GM23338 (cell line): Measurements from ENCODE around the gene ARHGAP1. TPM values are rescaled to one million over a fixed set of nuclear protein-coding genes. Genes with fewer than 3 reads are reported as not detected.

Experiments used
- ATAC-seq: fragments of 200-7000 bp; cut with Tn5 transposase; 3 replicates; pipeline ENCODE4 v1.9.1; 2020
- DNase-seq: peaks from one replicate; pipeline ENCODE4 v3.0.0-alpha.2; 2015; ENCODE audit warnings: low spot score
- H2AFZ ChIP-seq: fragments of 200-600 bp; sonication (generic); 2 replicates; pipeline ENCODE4 v1.8.0; 2016; ENCODE audit warnings: antibody characterized with exemption, mild to moderate bottlenecking, moderate library complexity
- H3F3A ChIP-seq: fragments of 200-600 bp; sonication (generic); replicated peaks from 2 replicates; pipeline ENCODE4 v1.8.0; 2017; ENCODE audit warnings: antibody characterized with exemption, mixed run types, low read depth
- H3K27ac ChIP-seq: fragments of 200-600 bp; sonication (generic); 2 replicates; pipeline ENCODE4 v1.6.1; 2016; ENCODE audit warnings: low read depth
- H3K27me3 ChIP-seq: fragments of 200-600 bp; sonication (generic); 2 replicates; pipeline ENCODE4 v1.8.0; 2016; ENCODE audit warnings: mild to moderate bottlenecking, mixed run types, moderate library complexity; ENCODE audit not compliant: insufficient read depth
- H3K36me3 ChIP-seq: fragments of 200-600 bp; sonication (generic); 2 replicates; pipeline ENCODE4 v1.8.0; 2016; ENCODE audit warnings: mild to moderate bottlenecking; ENCODE audit not compliant: insufficient read depth
- H3K4me1 ChIP-seq: fragments of 200-600 bp; sonication (generic); 2 replicates; pipeline ENCODE4 v1.8.0; 2016; ENCODE audit warnings: mild to moderate bottlenecking, moderate library complexity; ENCODE audit not compliant: insufficient read depth
- H3K4me2 ChIP-seq: fragments of 200-600 bp; sonication (generic); 2 replicates; pipeline ENCODE4 v1.7.1; 2017; ENCODE audit warnings: mixed run types
- H3K4me3 ChIP-seq: fragments of 200-600 bp; sonication (generic); 2 replicates; pipeline ENCODE4 v1.6.1; 2016; ENCODE audit warnings: mixed run types
- H3K79me2 ChIP-seq: fragments of 200-600 bp; sonication (generic); replicated peaks from 2 replicates; pipeline ENCODE4 v1.8.0; 2017; ENCODE audit warnings: mild to moderate bottlenecking; ENCODE audit not compliant: insufficient read depth
- H3K9me2 ChIP-seq: fragments of 200-600 bp; sonication (generic); 2 replicates; pipeline ENCODE4 v1.8.0; 2017; ENCODE audit not compliant: insufficient read depth
- H4K20me1 ChIP-seq: fragments of 200-600 bp; sonication (generic); replicated peaks from 2 replicates; pipeline ENCODE4 v1.8.0; 2017; ENCODE audit warnings: mild to moderate bottlenecking; ENCODE audit not compliant: insufficient read depth
- H3K27ac Mint-ChIP-seq: 2 replicates; pipeline ENCODE4 v1.8.0; 2020; ENCODE audit warnings: inconsistent platforms, mild to moderate bottlenecking, moderate library complexity, mixed read lengths
- H3K27me3 Mint-ChIP-seq: 3 replicates; pipeline ENCODE4 v1.8.0; 2022; ENCODE audit warnings: low read depth, mild to moderate bottlenecking, moderate library complexity, mixed read lengths, inconsistent platforms; ENCODE audit not compliant: insufficient read depth, poor library complexity
- H3K36me3 Mint-ChIP-seq: 3 replicates; pipeline ENCODE4 v1.8.0; 2021; ENCODE audit warnings: low read depth, mild to moderate bottlenecking, inconsistent platforms, moderate library complexity, mixed read lengths
- H3K4me1 Mint-ChIP-seq: 3 replicates; pipeline ENCODE4 v1.8.0; 2020; ENCODE audit warnings: mild to moderate bottlenecking, inconsistent platforms, mixed read lengths
- H3K4me3 Mint-ChIP-seq: 3 replicates; pipeline ENCODE4 v1.8.0; 2021; ENCODE audit warnings: moderate library complexity, mild to moderate bottlenecking, inconsistent platforms, mixed read lengths
- H3K9me3 Mint-ChIP-seq: 3 replicates; pipeline ENCODE4 v1.8.0; 2020; ENCODE audit warnings: moderate library complexity, mild to moderate bottlenecking, inconsistent platforms, mixed read lengths
- CREB1 ChIP-seq: fragments of 250-450 bp; sonication (Bioruptor Pico); IDR thresholded peaks from 2 replicates; pipeline ENCODE4 v1.5.0; 2020; ENCODE audit warnings: low read depth, mild to moderate bottlenecking, moderate library complexity
- ETS1 ChIP-seq: IDR thresholded peaks from 2 replicates; pipeline ENCODE4 v1.6.1; 2016; ENCODE audit warnings: antibody characterized with exemption
- EZH2 ChIP-seq: fragments of 200-600 bp; sonication (generic); IDR thresholded peaks from one replicate; pipeline ENCODE4 v1.8.0; 2017; ENCODE audit warnings: antibody characterized with exemption, mild to moderate bottlenecking, low read depth; ENCODE audit not compliant: unreplicated experiment
- JUNB ChIP-seq: IDR thresholded peaks from one replicate; pipeline ENCODE4 v1.6.1; 2016; ENCODE audit warnings: antibody characterized with exemption; ENCODE audit not compliant: unreplicated experiment
- NANOG ChIP-seq: IDR thresholded peaks from 2 replicates; pipeline ENCODE4 v1.6.1; 2016; ENCODE audit warnings: antibody characterized with exemption, borderline replicate concordance
- POLR2AphosphoS5 ChIP-seq: IDR thresholded peaks from 2 replicates; pipeline ENCODE4 v1.6.1; 2016; ENCODE audit warnings: antibody characterized with exemption, low read depth
- STAT1 ChIP-seq: IDR thresholded peaks from one replicate; pipeline ENCODE4 v1.6.1; 2016; ENCODE audit warnings: antibody characterized with exemption; ENCODE audit not compliant: unreplicated experiment
- ZNF114 ChIP-seq: fragments of 250-450 bp; sonication (Bioruptor Pico); IDR thresholded peaks from 2 replicates; pipeline ENCODE4 v1.5.0; 2020; ENCODE audit warnings: mild to moderate bottlenecking, moderate library complexity
- ZNF331 ChIP-seq: fragments of 250-450 bp; sonication (Bioruptor Pico); IDR thresholded peaks from 2 replicates; pipeline ENCODE4 v1.5.0; 2020; ENCODE audit warnings: low read depth, mild to moderate bottlenecking, moderate library complexity
- polyA plus RNA-seq: library from polyadenylated mRNA; unstranded; fragments of >200 nt; fragmentation: Nextera tagmentation; extraction: Ambion mirVana; gene quantifications from 2 replicates; pipeline ENCODE4 v1.2.1, GENCODE V29; 2016
- total RNA-seq: library from RNA; depleted of rRNA; stranded (reverse); fragments of >200 nt; shearing (Covaris generic); gene quantifications from 2 replicates; pipeline ENCODE4 v1.2.3, GENCODE V29; 2014
- TF ChIP-seq, protein P1 (sequence below), 2 experiments: fragments of 200-600 bp in 1 of 2; sonication (generic) in 1 of 2; conservative IDR thresholded peaks; 2 replicates each; pipeline versions ENCODE4 v1.5.1 to v1.6.1; 2016 to 2017; ENCODE audit warnings: antibody characterized with exemption in 2 of 2, low read depth in 2 of 2, mild to moderate bottlenecking in 2 of 2, moderate library complexity in 1 of 2

Gene ARHGAP1
- total and polyA plus RNA-seq, 2 experiments from 2014 or later: 23.4 to 38.1 TPM

- Histone ChIP-seq H4K20me1 (no peaks in the 10 kb centered on the region), H3K27me3 (no peaks in the 10 kb centered on the region), H3K9me2 (no peaks in the 10 kb centered on the region), H3K4me1 (no peaks in the 10 kb centered on the region), H3K36me3 (no peaks in the 10 kb centered on the region), H3K27ac (no peak overlapping the region), H2AFZ (no peak overlapping the region), H3F3A (no peaks in the 10 kb centered on the region), H3K4me3 (no peak overlapping the region), H3K4me2 (no peak overlapping the region), H3K79me2 (no peaks in the 10 kb centered on the region)
- H3K27me3 Mint-ChIP-seq: peaks cover 2% of the 10 kb centered on the region
- DNase-seq: no peak
- H3K36me3 Mint-ChIP-seq: no peaks in the 10 kb centered on the region
- TF ChIP-seq EZH2 (no peak), CREB1 (no peak), ZNF331 (no peak), ZNF114 (no peak), JUNB (no peak)
- TF ChIP-seq, protein P1, sequence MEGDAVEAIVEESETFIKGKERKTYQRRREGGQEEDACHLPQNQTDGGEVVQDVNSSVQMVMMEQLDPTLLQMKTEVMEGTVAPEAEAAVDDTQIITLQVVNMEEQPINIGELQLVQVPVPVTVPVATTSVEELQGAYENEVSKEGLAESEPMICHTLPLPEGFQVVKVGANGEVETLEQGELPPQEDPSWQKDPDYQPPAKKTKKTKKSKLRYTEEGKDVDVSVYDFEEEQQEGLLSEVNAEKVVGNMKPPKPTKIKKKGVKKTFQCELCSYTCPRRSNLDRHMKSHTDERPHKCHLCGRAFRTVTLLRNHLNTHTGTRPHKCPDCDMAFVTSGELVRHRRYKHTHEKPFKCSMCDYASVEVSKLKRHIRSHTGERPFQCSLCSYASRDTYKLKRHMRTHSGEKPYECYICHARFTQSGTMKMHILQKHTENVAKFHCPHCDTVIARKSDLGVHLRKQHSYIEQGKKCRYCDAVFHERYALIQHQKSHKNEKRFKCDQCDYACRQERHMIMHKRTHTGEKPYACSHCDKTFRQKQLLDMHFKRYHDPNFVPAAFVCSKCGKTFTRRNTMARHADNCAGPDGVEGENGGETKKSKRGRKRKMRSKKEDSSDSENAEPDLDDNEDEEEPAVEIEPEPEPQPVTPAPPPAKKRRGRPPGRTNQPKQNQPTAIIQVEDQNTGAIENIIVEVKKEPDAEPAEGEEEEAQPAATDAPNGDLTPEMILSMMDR (conservative IDR thresholded peaks at IDR 0.05; ENCODE audit: low read depth in 2 of 2): no peak
- no peak overlapping the region for H3K4me3 Mint-ChIP-seq
- H3K27ac Mint-ChIP-seq: no peak overlapping the region
- H3K9me3 Mint-ChIP-seq: no peaks in the 10 kb centered on the region
- no peak for ATAC-seq
- no peaks in the 10 kb centered on the region for H3K4me1 Mint-ChIP-seq
Observed at GRCh38 chr11:46731545-46731944, 31.1 kb upstream of the ARHGAP1 start.

- Histone ChIP-seq H3K4me3 (no peak overlapping the region), H2AFZ (peak overlapping the region; percentile 66), H3K79me2 (no peaks in the 10 kb centered on the region), H3K36me3 (no peaks in the 10 kb centered on the region), H3K9me2 (no peaks in the 10 kb centered on the region), H3K4me2 (no peak overlapping the region), H4K20me1 (no peaks in the 10 kb centered on the region), H3F3A (no peaks in the 10 kb centered on the region), H3K27me3 (no peaks in the 10 kb centered on the region), H3K27ac (no peak overlapping the region), H3K4me1 (no peaks in the 10 kb centered on the region)
- H3K36me3 Mint-ChIP-seq: no peaks in the 10 kb centered on the region
- peaks cover under 1% of the 10 kb centered on the region for H3K27me3 Mint-ChIP-seq
- no peak overlapping the region; the same call in 1 of the 2 replicates for H3K27ac Mint-ChIP-seq
- no peak overlapping the region for H3K4me3 Mint-ChIP-seq
- DNase-seq: no peak
- H3K9me3 Mint-ChIP-seq: no peaks in the 10 kb centered on the region
- peaks cover under 1% of the 10 kb centered on the region; the same call in 2 of the 3 replicates for H3K4me1 Mint-ChIP-seq
- no peak for ATAC-seq
- TF ChIP-seq CREB1 (no peak), NANOG (no peak), ZNF114 (no peak), POLR2AphosphoS5 (no peak), ETS1 (no peak), STAT1 (no peak), EZH2 (no peak), ZNF331 (no peak)
Observed at GRCh38 chr11:46729110-46730027, 28.9 kb upstream of the ARHGAP1 start.
